Ectodermal cell (in vitro differentiated cells): ENCODE measurements around the gene ELMOD1.
"Not testable (repeated sequence)": the region's sequence is repeated elsewhere in the genome, so short reads cannot be mapped to it uniquely, and the experiment has no call there.

Experiments used
- H3K27ac ChIP-seq: 2 replicates; pipeline ENCODE4 v1.7.0; 2013; ENCODE audit warnings: mild to moderate bottlenecking, low read depth, low read length; ENCODE audit not compliant: insufficient read depth, poor library complexity, severe bottlenecking
- H3K27me3 ChIP-seq: 2 replicates; pipeline ENCODE4 v1.7.0; 2013; ENCODE audit warnings: mild to moderate bottlenecking, low read length; ENCODE audit not compliant: insufficient read depth, control insufficient read depth, poor library complexity, severe bottlenecking
- H3K36me3 ChIP-seq: one replicate; pipeline ENCODE4 v1.7.0; 2013; ENCODE audit warnings: low read length; ENCODE audit not compliant: control insufficient read depth, insufficient read depth
- H3K4me1 ChIP-seq: one replicate; pipeline ENCODE4 v1.7.0; 2013; ENCODE audit warnings: low read length; ENCODE audit not compliant: control insufficient read depth, insufficient read depth
- H3K4me3 ChIP-seq: 2 replicates; pipeline ENCODE4 v1.7.0; 2013; ENCODE audit warnings: low read depth, low read length, control low read depth; ENCODE audit not compliant: insufficient read depth
- H3K9me3 ChIP-seq: 2 replicates; pipeline ENCODE4 v1.7.0; 2013; ENCODE audit warnings: mild to moderate bottlenecking, low read length, moderate library complexity; ENCODE audit not compliant: control insufficient read depth
- WGBS, 2 experiments: methylation state at CpG; one replicate each; pipeline ENCODE4 v1.1.7; 2013; ENCODE audit warnings: missing lambda C conversion rate in 2 of 2; 5-methylcytosine and 5-hydroxymethylcytosine counted together

ELMOD1 gene

GRCh38 chr11:107565219-107565937, 25.6 kb upstream of the ELMOD1 start, which contains the start of gene ALKBH8:
TSS of gene ALKBH8 (minus strand) at chr11:107565735. CDS start at chr11:107560893, 4,842 bp downstream.
- Histone ChIP-seq H3K4me1 (peaks cover 10% of the 10 kb centered on the region), H3K27ac (no peak within 1 kb of the TSS), H3K9me3 (no peaks in the 10 kb centered on the region), H3K4me3 (peak within 1 kb of the TSS; percentile 57), H3K36me3 (no peaks in the 10 kb centered on the region), H3K27me3 (no peaks in the 10 kb centered on the region)
- 0 to 1% methylated on average over 32 of the region's 32 CpGs for WGBS, 2 experiments

GRCh38 chr11:107565955-107566501, 24.9 kb upstream of the ELMOD1 start:
- 52 to 55% methylated on average over 9 of the region's 9 CpGs for WGBS, 2 experiments
- not testable (repeated sequence) for H3K4me1 ChIP-seq, H3K36me3 ChIP-seq, H3K27ac ChIP-seq, H3K27me3 ChIP-seq, H3K9me3 ChIP-seq
- peak overlapping the region; percentile 57 for H3K4me3 ChIP-seq

- H3K4me3 ChIP-seq: no peak overlapping the region
- peaks cover 10% of the 10 kb centered on the region for H3K4me1 ChIP-seq
- no peaks in the 10 kb centered on the region for H3K36me3 ChIP-seq
- no peaks in the 10 kb centered on the region for H3K27me3 ChIP-seq
- H3K9me3 ChIP-seq: no peaks in the 10 kb centered on the region
- 89 to 90% methylated on average over 2 of the region's 2 CpGs for WGBS, 2 experiments
- H3K27ac ChIP-seq: no peak overlapping the region
Measured at GRCh38 chr11:107566569-107566968, 24.4 kb upstream of the ELMOD1 start.

- Histone ChIP-seq H3K36me3 (no peaks in the 10 kb centered on the region), H3K4me1 (peaks cover 10% of the 10 kb centered on the region), H3K27ac (no peak overlapping the region), H3K9me3 (no peaks in the 10 kb centered on the region), H3K27me3 (no peaks in the 10 kb centered on the region), H3K4me3 (no peak overlapping the region)
- WGBS, 2 experiments: 94 to 95% methylated on average over 5 of the region's 5 CpGs
Measured at GRCh38 chr11:107567739-107568335, 23.1 kb upstream of the ELMOD1 start.

GRCh38 chr11:107570015-107570414, 20.9 kb upstream of the ELMOD1 start:
- Histone ChIP-seq H3K4me3 (no peak overlapping the region), H3K4me1 (peaks cover under 1% of the 10 kb centered on the region), H3K27me3 (no peaks in the 10 kb centered on the region), H3K9me3 (no peaks in the 10 kb centered on the region), H3K27ac (no peak overlapping the region), H3K36me3 (no peaks in the 10 kb centered on the region)
- 89 to 95% methylated on average over 12 of the region's 12 CpGs for WGBS, 2 experiments

GRCh38 chr11:107573438-107573837, 17.5 kb upstream of the ELMOD1 start:
- no peak overlapping the region for H3K27ac ChIP-seq
- H3K4me1 ChIP-seq: no peaks in the 10 kb centered on the region
- H3K36me3 ChIP-seq: no peaks in the 10 kb centered on the region
- no peaks in the 10 kb centered on the region for H3K9me3 ChIP-seq
- 89 to 95% methylated on average over 1 of the region's 1 CpG for WGBS, 2 experiments
- H3K27me3 ChIP-seq: no peaks in the 10 kb centered on the region
- H3K4me3 ChIP-seq: no peak overlapping the region

- H3K9me3 ChIP-seq, H3K36me3 ChIP-seq, H3K27me3 ChIP-seq, H3K4me1 ChIP-seq, H3K4me3 ChIP-seq, H3K27ac ChIP-seq: not testable (repeated sequence)
- WGBS, 2 experiments: 47% methylated on average over 2 of the region's 2 CpGs
Measured at GRCh38 chr11:107576497-107577345, 14.2 kb upstream of the ELMOD1 start.

- Histone ChIP-seq H3K9me3 (no peaks in the 10 kb centered on the region), H3K27me3 (no peaks in the 10 kb centered on the region), H3K4me1 (no peaks in the 10 kb centered on the region), H3K36me3 (no peaks in the 10 kb centered on the region), H3K27ac (no peak overlapping the region), H3K4me3 (no peak overlapping the region)
- 92 to 93% methylated on average over 6 of the region's 6 CpGs for WGBS, 2 experiments
Measured at GRCh38 chr11:107577346-107577711, 13.6 kb upstream of the ELMOD1 start.

- not testable (repeated sequence) for H3K4me1 ChIP-seq, H3K36me3 ChIP-seq, H3K27ac ChIP-seq, H3K9me3 ChIP-seq, H3K27me3 ChIP-seq, H3K4me3 ChIP-seq
- 89 to 100% methylated on average over 2 of the region's 2 CpGs for WGBS, 2 experiments
Measured at GRCh38 chr11:107579169-107579568, 11.8 kb upstream of the ELMOD1 start.

- Histone ChIP-seq H3K4me3 (no peak overlapping the region), H3K27me3 (no peaks in the 10 kb centered on the region), H3K36me3 (no peaks in the 10 kb centered on the region), H3K9me3 (no peaks in the 10 kb centered on the region), H3K4me1 (no peaks in the 10 kb centered on the region), H3K27ac (no peak overlapping the region)
- WGBS, 2 experiments: 36 to 51% methylated on average over 3 of the region's 3 CpGs
Measured at GRCh38 chr11:107581147-107581546, 9.8 kb upstream of the ELMOD1 start.
